MM.1S (cell line): ENCODE results near the gene LRP10.

Experiments used
- EZH2 ChIP-seq: fragments of 300-600 bp; sonication (generic); optimal IDR thresholded peaks from 2 replicates; pipeline ENCODE3; 2017; ENCODE audit warnings: low read depth, mild to moderate bottlenecking, antibody characterized with exemption, low read length, mixed read lengths
- EZH2phosphoT487 ChIP-seq: fragments of 300-600 bp; sonication (generic); IDR thresholded peaks from 2 replicates; pipeline ENCODE4 v1.6.1; 2018; ENCODE audit warnings: antibody characterized with exemption, low read length
- TF ChIP-seq, protein P1 (sequence below): fragments of 300-600 bp; sonication (generic); IDR thresholded peaks from 2 replicates; pipeline ENCODE4 v1.5.1; 2016; ENCODE audit warnings: antibody characterized with exemption, low read length, mixed read lengths

DNA sequence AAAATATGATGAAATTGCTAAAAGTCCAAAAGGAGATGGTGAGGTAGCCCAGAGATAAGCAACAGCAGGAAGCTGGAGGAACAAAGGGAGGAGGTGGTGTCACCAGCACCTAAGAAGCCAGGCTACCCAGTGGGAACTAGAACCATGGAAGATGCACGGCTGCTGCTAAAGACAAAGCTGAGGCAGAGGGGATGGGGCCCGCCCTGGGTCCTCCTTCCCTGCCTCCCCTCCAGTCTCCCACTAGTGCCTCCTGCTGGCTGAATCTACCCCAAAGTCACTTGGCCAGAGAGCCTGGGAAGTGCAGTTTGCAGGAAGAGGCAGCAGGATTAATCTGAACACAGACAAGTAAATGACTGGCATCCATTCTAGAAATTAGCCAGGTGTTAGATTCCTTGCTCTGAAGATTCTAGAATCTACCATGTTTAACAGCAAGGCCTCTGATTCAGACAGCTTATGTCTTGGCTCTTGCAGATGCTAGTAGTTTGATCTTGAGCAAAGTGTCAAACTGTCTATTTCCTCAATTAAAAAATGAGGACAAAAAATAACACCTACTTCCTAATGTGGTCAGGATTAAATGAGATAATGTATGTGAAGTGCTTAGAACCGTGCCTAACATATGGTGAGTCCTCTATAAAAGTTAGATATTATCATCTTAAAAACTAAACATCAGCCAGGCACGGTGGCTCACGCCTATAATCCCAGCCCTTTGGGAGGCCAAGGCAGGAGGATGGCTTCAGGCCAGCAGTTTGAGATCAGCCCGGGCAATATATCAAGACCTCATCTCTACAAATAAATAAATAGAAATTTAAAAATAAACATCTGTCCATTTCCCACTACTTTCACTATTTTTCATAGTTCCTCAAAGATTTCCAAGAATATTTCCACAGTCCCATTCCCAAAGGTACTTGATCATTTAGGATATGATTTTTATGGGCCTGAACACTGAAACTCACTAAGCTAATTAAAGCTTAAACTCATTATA, 5.8 kb upstream of the LRP10 start:
- TF ChIP-seq, protein P1, sequence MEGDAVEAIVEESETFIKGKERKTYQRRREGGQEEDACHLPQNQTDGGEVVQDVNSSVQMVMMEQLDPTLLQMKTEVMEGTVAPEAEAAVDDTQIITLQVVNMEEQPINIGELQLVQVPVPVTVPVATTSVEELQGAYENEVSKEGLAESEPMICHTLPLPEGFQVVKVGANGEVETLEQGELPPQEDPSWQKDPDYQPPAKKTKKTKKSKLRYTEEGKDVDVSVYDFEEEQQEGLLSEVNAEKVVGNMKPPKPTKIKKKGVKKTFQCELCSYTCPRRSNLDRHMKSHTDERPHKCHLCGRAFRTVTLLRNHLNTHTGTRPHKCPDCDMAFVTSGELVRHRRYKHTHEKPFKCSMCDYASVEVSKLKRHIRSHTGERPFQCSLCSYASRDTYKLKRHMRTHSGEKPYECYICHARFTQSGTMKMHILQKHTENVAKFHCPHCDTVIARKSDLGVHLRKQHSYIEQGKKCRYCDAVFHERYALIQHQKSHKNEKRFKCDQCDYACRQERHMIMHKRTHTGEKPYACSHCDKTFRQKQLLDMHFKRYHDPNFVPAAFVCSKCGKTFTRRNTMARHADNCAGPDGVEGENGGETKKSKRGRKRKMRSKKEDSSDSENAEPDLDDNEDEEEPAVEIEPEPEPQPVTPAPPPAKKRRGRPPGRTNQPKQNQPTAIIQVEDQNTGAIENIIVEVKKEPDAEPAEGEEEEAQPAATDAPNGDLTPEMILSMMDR = peak; percentile 15; the same call in 1 of the 2 replicates
- no peak for TF ChIP-seq EZH2
- TF ChIP-seq EZH2phosphoT487 = no peak
